Panc1 (cell line): ENCODE results near the gene CXorf58. TPM values are rescaled to one million over a fixed set of nuclear protein-coding genes. Genes with fewer than 3 reads are reported as not detected.

ENCODE experiments used
- ATAC-seq: fragments of 200-7000 bp; cut with Tn5 transposase; 2 replicates; pipeline ENCODE4 v1.9.1; 2020; ENCODE audit warnings: mild to moderate bottlenecking, moderate library complexity
- BruUV-seq: library from RNA; stranded (reverse); fragments of 400-500 nt; replicated peaks from 2 replicates; lab custom pipeline; 2021; lab: Mats Ljungman, UMichigan
- CTCF ChIA-PET: fragments of 300-600 bp; sonication (Branson Sonifier 250); formaldehyde crosslinking; loops from one replicate; lab custom pipeline; 2022; ENCODE audit warnings: antibody characterized with exemption; lab: Charles Lee
- POLR2A ChIA-PET: fragments of 300-600 bp; sonication (Branson Sonifier 250); formaldehyde crosslinking; loops from one replicate; lab custom pipeline; 2022; ENCODE audit warnings: antibody characterized with exemption; lab: Charles Lee
- DNase-seq: peaks from one replicate; pipeline ENCODE4 v3.0.0-alpha.2; 2010; ENCODE audit warnings: low read depth, low spot score
- H3K27ac ChIP-seq: 2 replicates; pipeline ENCODE4 v1.5.1; 2011; ENCODE audit warnings: mild to moderate bottlenecking, low read length, inconsistent platforms
- H3K27me3 ChIP-seq: fragments of 200-500 bp; sonication (Bioruptor generic); 2 replicates; pipeline ENCODE4 v1.6.0; 2014; ENCODE audit warnings: low read length, inconsistent platforms; ENCODE audit not compliant: control insufficient read depth, insufficient read depth
- H3K36me3 ChIP-seq: fragments of 200-500 bp; sonication (Bioruptor generic); 2 replicates; pipeline ENCODE4 v1.5.1; 2014; ENCODE audit warnings: inconsistent platforms, mild to moderate bottlenecking, low read length, moderate library complexity; ENCODE audit not compliant: control insufficient read depth, insufficient read depth
- H3K4me1 ChIP-seq: 2 replicates; pipeline ENCODE4 v1.5.1; 2011; ENCODE audit warnings: inconsistent platforms, mild to moderate bottlenecking, low read length, moderate library complexity; ENCODE audit not compliant: control insufficient read depth, insufficient read depth
- H3K4me3 ChIP-seq, 2 experiments: 2 replicates each; pipeline ENCODE4 v1.5.1; 2011 to 2012; ENCODE audit warnings: low read depth in 2 of 2, low read length in 2 of 2, mild to moderate bottlenecking in 2 of 2, inconsistent platforms in 1 of 2, moderate library complexity in 1 of 2
- H3K9me3 ChIP-seq: fragments of 200-500 bp; sonication (Bioruptor generic); 2 replicates; pipeline ENCODE4 v1.5.1; 2014; ENCODE audit warnings: low read depth, mild to moderate bottlenecking, inconsistent platforms, low read length, moderate library complexity; ENCODE audit not compliant: control insufficient read depth, insufficient read depth
- POLR2AphosphoS5 ChIP-seq: IDR thresholded peaks from 2 replicates; pipeline ENCODE4 v1.6.1; 2012; ENCODE audit warnings: mild to moderate bottlenecking, low read depth, low read length, moderate library complexity
- SIN3A ChIP-seq: IDR thresholded peaks from 2 replicates; pipeline ENCODE4 v1.6.1; 2012; ENCODE audit warnings: low read depth, mild to moderate bottlenecking, low read length, moderate library complexity, borderline replicate concordance; ENCODE audit not compliant: insufficient read depth
- TCF7L2 ChIP-seq: IDR thresholded peaks from 2 replicates; pipeline ENCODE4 v1.6.1; 2011; ENCODE audit warnings: mild to moderate bottlenecking, low read depth, low read length, inconsistent platforms
- in situ Hi-C: cut with HindIII; loops from 2 replicates; pipeline ENCODE4 v1.10.0; 2016; ENCODE audit warnings: low sequenced_read_pairs, low pct_unique_long_range_greater_than_20kb
- intact Hi-C: fragments of 100-400 bp; cut with micrococcal nuclease; formaldehyde crosslinking; loops from one replicate; pipeline ENCODE4 v1.10.0; 2022; ENCODE audit not compliant: unreplicated experiment
- total RNA-seq: library from RNA; stranded (reverse); gene quantifications from one replicate; pipeline ENCODE4 v1.2.1, GENCODE V29; 2021; ENCODE audit not compliant: unreplicated experiment
- TF ChIP-seq, protein P1 (sequence below), 2 experiments: IDR thresholded peaks; 2 replicates each; pipeline ENCODE4 v1.6.1; 2011 to 2012; ENCODE audit warnings: low read depth in 2 of 2, control low read depth in 1 of 2, low read length in 1 of 2, mild to moderate bottlenecking in 1 of 2, moderate library complexity in 1 of 2; ENCODE audit not compliant: insufficient read depth in 1 of 2
- TF ChIP-seq, protein P2 (sequence below): fragments of 450-650 bp; IDR thresholded peaks from 2 replicates; pipeline ENCODE4 v1.5.1; 2017; ENCODE audit warnings: mild to moderate bottlenecking

CXorf58 gene
- total RNA-seq, 1 experiment from 2014 or later: 0.41 TPM

DNA sequence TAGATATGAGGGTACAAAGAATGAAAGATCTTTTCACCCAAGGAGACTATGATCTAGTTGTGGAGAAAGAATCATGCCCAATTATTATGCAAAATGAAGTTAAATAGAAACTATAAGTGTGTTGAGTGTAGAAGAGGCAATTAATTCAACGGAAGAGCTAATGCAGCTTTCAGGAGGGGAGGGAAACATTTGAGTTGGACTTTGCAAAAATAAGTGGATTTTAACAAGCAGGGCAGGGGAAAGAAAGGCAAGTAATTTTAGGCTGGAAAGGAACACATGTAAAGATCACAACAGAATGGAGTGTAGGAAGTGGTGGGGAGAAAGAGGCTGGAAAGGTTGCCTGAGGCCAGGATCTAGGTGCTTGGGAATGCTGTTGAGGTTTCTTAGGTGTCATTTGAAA, 75.1 kb downstream of the CXorf58 start:
- ATAC-seq: no peak
- no TSS peak for BruUV-seq
- intact Hi-C loops: no loop called here
- DNase-seq: no peak
- no peak overlapping the region for H3K27ac ChIP-seq
- H3K4me1 ChIP-seq: no peaks in the 10 kb centered on the region
- H3K27me3 ChIP-seq: no peaks in the 10 kb centered on the region
- H3K9me3 ChIP-seq: no peaks in the 10 kb centered on the region
- CTCF ChIA-PET: no interaction called here
- no peak for TF ChIP-seq SIN3A
- TF ChIP-seq, protein P1, sequence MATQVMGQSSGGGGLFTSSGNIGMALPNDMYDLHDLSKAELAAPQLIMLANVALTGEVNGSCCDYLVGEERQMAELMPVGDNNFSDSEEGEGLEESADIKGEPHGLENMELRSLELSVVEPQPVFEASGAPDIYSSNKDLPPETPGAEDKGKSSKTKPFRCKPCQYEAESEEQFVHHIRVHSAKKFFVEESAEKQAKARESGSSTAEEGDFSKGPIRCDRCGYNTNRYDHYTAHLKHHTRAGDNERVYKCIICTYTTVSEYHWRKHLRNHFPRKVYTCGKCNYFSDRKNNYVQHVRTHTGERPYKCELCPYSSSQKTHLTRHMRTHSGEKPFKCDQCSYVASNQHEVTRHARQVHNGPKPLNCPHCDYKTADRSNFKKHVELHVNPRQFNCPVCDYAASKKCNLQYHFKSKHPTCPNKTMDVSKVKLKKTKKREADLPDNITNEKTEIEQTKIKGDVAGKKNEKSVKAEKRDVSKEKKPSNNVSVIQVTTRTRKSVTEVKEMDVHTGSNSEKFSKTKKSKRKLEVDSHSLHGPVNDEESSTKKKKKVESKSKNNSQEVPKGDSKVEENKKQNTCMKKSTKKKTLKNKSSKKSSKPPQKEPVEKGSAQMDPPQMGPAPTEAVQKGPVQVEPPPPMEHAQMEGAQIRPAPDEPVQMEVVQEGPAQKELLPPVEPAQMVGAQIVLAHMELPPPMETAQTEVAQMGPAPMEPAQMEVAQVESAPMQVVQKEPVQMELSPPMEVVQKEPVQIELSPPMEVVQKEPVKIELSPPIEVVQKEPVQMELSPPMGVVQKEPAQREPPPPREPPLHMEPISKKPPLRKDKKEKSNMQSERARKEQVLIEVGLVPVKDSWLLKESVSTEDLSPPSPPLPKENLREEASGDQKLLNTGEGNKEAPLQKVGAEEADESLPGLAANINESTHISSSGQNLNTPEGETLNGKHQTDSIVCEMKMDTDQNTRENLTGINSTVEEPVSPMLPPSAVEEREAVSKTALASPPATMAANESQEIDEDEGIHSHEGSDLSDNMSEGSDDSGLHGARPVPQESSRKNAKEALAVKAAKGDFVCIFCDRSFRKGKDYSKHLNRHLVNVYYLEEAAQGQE (IDR thresholded peaks at IDR 0.05; ENCODE audit: insufficient read depth in 1 of 2, low read depth in 2 of 2, low read length in 1 of 2): no peak
- no peak for TF ChIP-seq POLR2AphosphoS5
- TF ChIP-seq, protein P2, sequence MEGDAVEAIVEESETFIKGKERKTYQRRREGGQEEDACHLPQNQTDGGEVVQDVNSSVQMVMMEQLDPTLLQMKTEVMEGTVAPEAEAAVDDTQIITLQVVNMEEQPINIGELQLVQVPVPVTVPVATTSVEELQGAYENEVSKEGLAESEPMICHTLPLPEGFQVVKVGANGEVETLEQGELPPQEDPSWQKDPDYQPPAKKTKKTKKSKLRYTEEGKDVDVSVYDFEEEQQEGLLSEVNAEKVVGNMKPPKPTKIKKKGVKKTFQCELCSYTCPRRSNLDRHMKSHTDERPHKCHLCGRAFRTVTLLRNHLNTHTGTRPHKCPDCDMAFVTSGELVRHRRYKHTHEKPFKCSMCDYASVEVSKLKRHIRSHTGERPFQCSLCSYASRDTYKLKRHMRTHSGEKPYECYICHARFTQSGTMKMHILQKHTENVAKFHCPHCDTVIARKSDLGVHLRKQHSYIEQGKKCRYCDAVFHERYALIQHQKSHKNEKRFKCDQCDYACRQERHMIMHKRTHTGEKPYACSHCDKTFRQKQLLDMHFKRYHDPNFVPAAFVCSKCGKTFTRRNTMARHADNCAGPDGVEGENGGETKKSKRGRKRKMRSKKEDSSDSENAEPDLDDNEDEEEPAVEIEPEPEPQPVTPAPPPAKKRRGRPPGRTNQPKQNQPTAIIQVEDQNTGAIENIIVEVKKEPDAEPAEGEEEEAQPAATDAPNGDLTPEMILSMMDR: no peak
- TF ChIP-seq TCF7L2: no peak
- H3K4me3 ChIP-seq: no peak overlapping the region
- POLR2A ChIA-PET: interaction anchor here (0.6 kb wide), 1 partner anchor 196 kb away, joined by 4 read pairs; no protein-coding TSS in a partner anchor
- peaks cover 4% of the 10 kb centered on the region; the same call in 1 of the 2 replicates for H3K36me3 ChIP-seq
- in situ Hi-C loops: no loop called here

Other genes starting within 250 kb of the CXorf58 start
- gene PRDX4, start 240.5 kb upstream of the CXorf58 start, total RNA-seq: 106 TPM
- 44.5 TPM for gene ACOT9, start 164.7 kb upstream of the CXorf58 start, total RNA-seq
- gene SAT1, start 124.8 kb upstream of the CXorf58 start, total RNA-seq: 173 TPM
- gene APOO, start 68 bp upstream of the CXorf58 start, total RNA-seq: 36.8 TPM
- gene KLHL15, start 119.2 kb downstream of the CXorf58 start, total RNA-seq: 9.6 TPM
- 154 TPM for gene EIF2S3, start 146.9 kb downstream of the CXorf58 start, total RNA-seq
- gene ZFX, start 241.7 kb downstream of the CXorf58 start, total RNA-seq: 38.7 TPM